Kidney epithelial cell (primary cell): ENCODE data around the gene PPARGC1A. TPM values are rescaled to one million over a fixed set of nuclear protein-coding genes. Genes with fewer than 3 reads are reported as not detected.

Source experiments
- DNase-seq: peaks from one replicate; pipeline ENCODE4 v3.0.0-alpha.2; 2010; ENCODE audit warnings: low read depth
- H3K27me3 ChIP-seq: 2 replicates; pipeline ENCODE4 v1.6.0; 2011; ENCODE audit warnings: low read length; ENCODE audit not compliant: control insufficient read depth, insufficient read depth
- H3K36me3 ChIP-seq: 2 replicates; pipeline ENCODE4 v1.5.1; 2011; ENCODE audit warnings: low read length; ENCODE audit not compliant: control insufficient read depth, insufficient read depth
- H3K4me3 ChIP-seq: 2 replicates; pipeline ENCODE4 v1.5.1; 2011; ENCODE audit warnings: low read depth, mild to moderate bottlenecking, control low read depth, low read length
- CTCF ChIP-seq: IDR thresholded peaks from 2 replicates; pipeline ENCODE4 v1.5.1; 2011; ENCODE audit warnings: mild to moderate bottlenecking, moderate library complexity, low read length, control low read depth, inconsistent platforms; ENCODE audit not compliant: insufficient read depth, poor library complexity, severe bottlenecking
- total RNA-seq: library from RNA; depleted of rRNA; stranded (reverse); fragments of >200 nt; gene quantifications from 2 replicates; pipeline ENCODE4 v1.2.3, GENCODE V29; 2015

The PPARGC1A gene
- total RNA-seq, 1 donor from 2014 or later: 3.3 TPM

- no peak overlapping the region for H3K4me3 ChIP-seq
Measured at GRCh38 chr4:23882976-23883531, 6.8 kb downstream of the PPARGC1A start.

GRCh38 chr4:23881674-23882337, 8.0 kb downstream of the PPARGC1A start:
- TF ChIP-seq CTCF: no peak
- no peak for DNase-seq
- Histone ChIP-seq H3K4me3 (no peak overlapping the region), H3K27me3 (no peaks in the 10 kb centered on the region), H3K36me3 (no peaks in the 10 kb centered on the region)

More at GRCh38 chr4:23882976-23883531, 6.8 kb downstream of the PPARGC1A start:
- no peaks in the 10 kb centered on the region for H3K27me3 ChIP-seq
- H3K36me3 ChIP-seq: no peaks in the 10 kb centered on the region
- TF ChIP-seq CTCF: no peak
- DNase-seq: no peak

GRCh38 chr4:23881052-23881501, 8.8 kb downstream of the PPARGC1A start:
- DNase-seq: no peak
- TF ChIP-seq CTCF: no peak
- H3K36me3 ChIP-seq: no peaks in the 10 kb centered on the region
- no peak overlapping the region for H3K4me3 ChIP-seq
- no peaks in the 10 kb centered on the region for H3K27me3 ChIP-seq

GRCh38 chr4:23878912-23879732, 10.7 kb downstream of the PPARGC1A start:
- Histone ChIP-seq H3K36me3 (no peaks in the 10 kb centered on the region), H3K27me3 (no peaks in the 10 kb centered on the region), H3K4me3 (no peak overlapping the region)
- DNase-seq: no peak
- TF ChIP-seq CTCF: no peak

- Histone ChIP-seq H3K4me3 (no peak overlapping the region), H3K27me3 (no peaks in the 10 kb centered on the region), H3K36me3 (no peaks in the 10 kb centered on the region)
- DNase-seq: no peak
- TF ChIP-seq CTCF: no peak
Measured at GRCh38 chr4:23878246-23878891, 11.5 kb downstream of the PPARGC1A start.
